GM21825 (cell line): Measurements from ENCODE around the gene PPM1L.

Experiments used
- ATAC-seq: cut with Tn5 transposase; IDR thresholded peaks from one replicate; pipeline ENCODE4 v1.9.1; 2021; ENCODE audit warnings: mild to moderate bottlenecking, moderate library complexity; ENCODE audit not compliant: unreplicated experiment

PPM1L gene

GRCh38 chr3:160921020-160921635, 165.1 kb downstream of the PPM1L start:
- peak; percentile 73 for ATAC-seq

GRCh38 chr3:160924776-160925175, 168.7 kb downstream of the PPM1L start:
- ATAC-seq = no peak

DNA sequence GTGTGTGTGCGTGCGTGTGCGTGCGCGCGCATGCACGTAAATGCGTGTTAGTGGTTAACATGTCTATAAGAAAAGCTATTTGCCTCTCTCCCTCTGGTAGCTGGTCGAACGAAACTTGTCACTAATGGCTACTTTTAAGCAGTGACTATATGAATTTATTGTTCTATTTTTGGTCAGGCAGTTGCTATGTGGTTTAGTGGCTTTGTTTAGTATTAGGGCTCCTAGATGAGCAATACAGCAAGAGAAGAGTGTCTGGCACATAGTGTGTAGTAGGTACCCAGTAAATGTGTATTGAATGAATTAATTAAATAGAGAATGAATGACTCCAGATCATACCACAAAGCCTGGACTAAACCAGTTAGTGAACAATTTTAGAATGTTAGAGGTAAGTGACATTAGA, 171.6 kb downstream of the PPM1L start:
- ATAC-seq = no peak

DNA sequence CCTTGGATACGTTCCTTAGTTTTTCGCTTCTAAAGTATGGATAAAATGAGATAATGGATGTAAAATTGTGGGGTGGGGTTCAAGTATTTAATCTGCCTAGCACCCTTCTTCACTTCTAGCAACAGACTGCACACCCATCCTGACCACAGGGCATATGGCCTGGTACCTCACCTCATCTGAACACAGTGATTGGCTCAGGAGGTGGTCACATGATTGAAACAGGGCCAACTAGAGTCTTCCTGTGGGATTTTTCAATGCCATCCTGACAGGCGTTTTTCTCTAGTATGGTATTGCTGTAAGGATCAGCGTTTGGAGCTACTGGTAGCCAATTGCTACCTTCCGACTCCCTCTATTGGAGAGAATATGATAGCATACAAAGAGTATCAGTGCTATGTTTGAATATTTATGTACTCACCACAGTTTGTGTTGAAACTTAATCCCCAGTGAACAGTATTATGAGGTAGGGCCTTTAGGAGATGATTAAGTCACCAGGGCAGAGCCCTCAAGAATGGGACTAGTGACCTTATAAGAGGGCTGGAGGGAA, 172.2 kb downstream of the PPM1L start:
- no peak for ATAC-seq

DNA sequence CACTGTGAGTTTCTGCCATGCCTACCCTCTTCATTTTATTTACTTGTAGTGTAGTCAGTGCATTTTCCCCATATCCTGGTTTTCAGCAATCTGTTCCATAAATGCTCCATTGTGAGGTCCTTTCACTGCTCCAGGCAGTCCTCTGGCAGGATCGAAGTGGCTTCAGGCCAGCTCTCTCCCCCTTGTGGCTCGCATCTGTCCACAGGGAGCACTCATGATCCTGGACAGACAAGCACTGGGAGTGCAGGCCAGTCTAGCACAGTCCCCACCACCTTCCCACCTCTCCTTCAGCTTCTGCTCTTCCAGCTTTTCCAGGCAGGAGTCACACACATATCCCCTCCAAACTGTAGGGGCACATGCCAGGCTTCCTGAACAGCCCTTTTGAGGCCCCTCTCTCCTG, 173.6 kb downstream of the PPM1L start:
- ATAC-seq = no peak

DNA sequence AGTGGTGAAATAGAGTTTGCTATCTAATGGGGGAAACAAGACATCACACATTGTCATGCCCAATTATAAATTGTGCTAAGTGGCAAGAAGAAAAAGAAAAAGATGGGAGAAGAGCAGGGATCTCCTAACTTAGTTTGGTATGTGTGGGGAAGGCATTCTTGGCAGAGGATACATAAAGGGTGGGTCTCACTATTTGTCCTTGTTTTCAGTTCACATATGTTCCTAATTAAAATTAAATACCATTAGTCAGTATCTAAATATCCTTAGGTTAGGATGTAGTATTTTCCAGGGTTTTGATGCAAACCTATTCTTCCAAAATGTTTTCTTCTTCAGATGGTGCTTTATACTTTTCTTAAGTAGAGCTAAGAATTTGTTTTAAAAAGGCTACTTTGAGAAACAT, 175.4 kb downstream of the PPM1L start:
- no peak for ATAC-seq

GRCh38 chr3:160935413-160936095, 179.5 kb downstream of the PPM1L start:
- ATAC-seq = no peak

DNA sequence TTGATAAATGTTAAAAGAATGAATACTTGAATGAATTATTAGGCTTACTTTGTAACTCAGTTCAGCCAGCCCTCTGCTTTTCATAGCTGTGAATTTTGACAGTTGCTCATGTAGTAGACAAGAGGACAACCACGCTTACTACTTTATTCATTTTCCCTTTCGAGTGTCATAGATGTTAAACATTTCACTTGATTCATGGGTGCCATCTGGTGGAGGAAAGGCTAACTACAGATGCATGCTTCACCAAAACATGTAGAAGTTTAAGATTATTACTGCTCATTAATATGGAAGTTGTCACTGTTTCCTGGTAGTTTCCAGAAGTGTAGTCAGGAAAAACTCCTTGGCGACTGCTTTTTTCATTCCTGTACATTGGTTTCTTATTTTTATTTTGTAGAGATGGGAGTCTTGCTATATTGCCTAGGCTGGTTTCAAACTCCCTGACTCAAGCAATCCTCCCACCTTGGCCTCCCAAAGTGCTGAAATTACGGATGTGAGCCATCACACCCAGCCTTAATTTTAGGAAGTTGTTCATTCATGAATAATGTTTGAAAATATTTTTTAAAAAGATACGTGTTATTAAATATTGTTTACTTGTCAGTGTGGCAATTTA, 186.0 kb downstream of the PPM1L start:
- ATAC-seq = peak; percentile 83

- ATAC-seq = no peak
These were observed 188.0 kb downstream of the PPM1L start for GRCh38 chr3:160943996-160944395.

DNA sequence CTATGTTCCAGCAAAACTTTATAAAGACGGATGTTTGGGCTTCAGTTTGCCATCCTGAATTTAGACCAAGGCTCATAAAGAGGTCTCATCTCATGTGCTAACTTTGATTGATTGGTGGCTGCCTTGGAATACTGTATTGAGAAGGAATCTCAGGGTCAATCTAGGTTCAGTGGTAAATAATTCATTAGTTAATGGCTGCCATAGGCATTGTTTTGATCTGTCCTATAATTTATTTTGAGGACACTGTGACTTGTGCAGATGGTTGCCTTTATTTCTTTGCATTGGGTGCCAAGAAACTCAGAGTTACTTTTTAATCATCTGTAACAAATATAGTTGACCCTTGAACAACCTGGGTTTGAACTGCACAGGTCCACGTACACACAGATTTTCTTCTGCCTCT, 189.3 kb downstream of the PPM1L start:
- ATAC-seq = no peak

- ATAC-seq = no peak
These were observed 192.2 kb downstream of the PPM1L start for GRCh38 chr3:160948273-160948672.

- no peak for ATAC-seq
These were observed 193.4 kb downstream of the PPM1L start for GRCh38 chr3:160949460-160949859.

- ATAC-seq = no peak
These were observed 194.5 kb downstream of the PPM1L start for GRCh38 chr3:160950542-160950941.

DNA sequence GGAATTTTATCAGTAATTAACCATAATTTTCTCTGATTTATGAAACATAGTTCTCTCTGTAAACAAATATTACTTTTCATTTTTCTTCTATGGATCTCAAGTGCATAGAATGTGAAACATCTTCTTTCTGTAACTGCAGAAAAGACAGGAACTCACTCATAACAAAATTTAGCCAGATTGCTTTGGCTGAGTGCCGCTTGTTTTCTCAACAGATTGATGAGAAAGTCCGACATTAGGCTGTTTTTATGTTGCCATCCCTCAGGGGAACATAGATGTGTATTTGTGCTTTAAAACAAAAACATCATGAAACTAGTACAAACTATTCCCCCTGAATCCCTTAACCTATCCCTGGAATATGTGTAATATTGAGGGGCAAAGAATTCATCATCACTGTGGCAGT, 194.9 kb downstream of the PPM1L start:
- ATAC-seq = no peak

DNA sequence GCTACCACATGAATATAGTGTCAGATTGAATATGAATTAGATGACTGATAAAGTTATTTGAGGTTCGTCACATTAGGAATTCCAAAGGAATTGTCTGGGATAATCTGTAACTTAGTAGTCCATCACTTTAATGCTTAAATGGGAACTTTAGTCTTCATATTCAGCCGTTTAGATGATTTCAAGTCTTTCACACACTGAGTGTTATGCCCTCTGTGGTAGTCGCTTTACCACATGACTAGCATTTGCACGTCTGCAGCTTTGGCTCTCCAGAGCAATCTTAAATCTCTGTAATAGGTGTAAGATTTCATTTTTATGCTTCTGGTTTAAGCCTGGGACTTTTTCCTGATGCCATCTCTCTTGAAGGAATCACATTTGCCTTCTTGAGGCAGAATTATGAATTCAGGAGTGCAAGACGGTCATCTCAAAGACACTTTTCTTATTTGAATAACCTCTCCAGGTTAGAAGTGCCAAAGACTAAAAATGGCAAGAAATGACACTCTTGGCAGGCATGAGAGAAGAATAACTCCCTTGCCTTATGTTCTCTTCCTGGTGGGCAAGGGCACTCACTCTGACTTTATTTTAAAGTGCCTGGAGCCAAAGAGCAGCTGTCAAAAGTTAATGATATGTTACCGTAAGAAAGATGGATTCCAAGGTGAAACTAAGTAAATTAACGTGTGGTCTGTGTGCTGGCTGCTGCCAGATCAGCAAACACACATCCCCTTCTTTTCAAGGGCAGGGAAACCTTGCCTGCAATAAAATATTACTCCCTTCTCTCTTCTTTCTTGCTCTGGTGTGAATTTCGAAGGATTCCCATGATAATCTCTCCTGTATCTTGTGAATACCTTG, 195.8 kb downstream of the PPM1L start:
- ATAC-seq = no peak

DNA sequence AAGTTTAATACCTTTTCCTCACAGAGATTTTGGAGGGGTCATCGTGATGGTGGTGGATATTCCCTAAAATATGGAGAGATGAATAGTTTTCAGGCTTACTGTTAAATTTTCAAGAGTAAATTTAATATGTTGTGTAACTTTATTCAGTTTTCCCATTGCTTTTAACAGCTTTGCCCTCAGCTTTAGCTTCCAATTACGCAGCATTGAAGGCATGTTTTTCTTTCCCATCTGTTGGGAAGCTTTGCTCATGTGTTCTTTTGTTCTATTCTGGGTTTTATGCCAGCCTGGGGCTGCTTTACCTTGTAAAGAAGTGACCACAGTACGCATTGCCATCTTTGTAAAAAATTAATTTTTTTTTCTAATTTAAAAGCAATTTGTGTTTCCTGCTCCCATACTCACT, 197.7 kb downstream of the PPM1L start:
- ATAC-seq = no peak

- ATAC-seq = peak; percentile 70
These were observed 200.8 kb downstream of the PPM1L start for GRCh38 chr3:160956785-160957184.

GRCh38 chr3:160960568-160960967, 204.5 kb downstream of the PPM1L start:
- no peak for ATAC-seq

GRCh38 chr3:160963949-160964348, 207.9 kb downstream of the PPM1L start:
- no peak for ATAC-seq

- ATAC-seq = no peak
These were observed 212.7 kb downstream of the PPM1L start for GRCh38 chr3:160968761-160969160.
